ENCODE measurements around the gene LGSN. TPM values are rescaled to one million over a fixed set of nuclear protein-coding genes. Genes with fewer than 3 reads are reported as not detected.

LGSN gene
- total and polyA plus RNA-seq, 2 of the 8 experiments (the other 6 are each of a cell fraction or from before 2014, with no cell fraction given) = 0.08 TPM; not detected in 1

DNA sequence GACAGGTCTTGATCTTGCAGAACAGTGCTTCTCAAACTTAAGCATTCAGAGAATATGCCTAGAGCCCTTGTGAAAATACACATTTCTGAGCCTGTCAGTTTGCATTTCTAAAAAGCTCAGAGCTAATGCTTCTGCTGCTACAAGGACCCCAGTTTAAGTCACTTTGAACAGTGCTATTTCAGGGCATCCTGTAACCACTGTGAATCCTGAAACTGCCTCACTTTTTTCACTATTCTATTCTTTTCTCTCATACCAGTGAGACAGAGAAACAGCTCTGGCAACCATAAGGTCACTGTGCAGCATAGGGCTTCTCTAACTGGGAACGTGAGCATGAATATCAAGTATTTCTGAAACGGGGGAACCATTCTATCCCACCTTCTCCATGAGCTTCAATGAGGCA is 51.2 kb downstream of the LGSN start:
- ChIA-PET CTCF (ENCODE audit: partially characterized antibody) (interaction anchor here (1.1 to 2.6 kb wide), 2 partner anchors 23 to 374 kb away, joined by 3 to 11 read pairs; no protein-coding TSS in a partner anchor), POLR2A (ENCODE audit: partially characterized antibody) (no interaction called here)
- H3K23me2 ChIP-seq (ENCODE audit: low read depth, low read length) = no peaks in the 10 kb centered on the region
- H2BK15ac ChIP-seq (ENCODE audit: low read length) = no peak overlapping the region
- no peak overlapping the region for H3K56ac ChIP-seq (replicated peaks; ENCODE audit: insufficient read length, low read depth, low read length)
- H3K23ac ChIP-seq (ENCODE audit: insufficient read length) = no peak overlapping the region
- H3K79me1 ChIP-seq (ENCODE audit: low read depth, low read length) = no peaks in the 10 kb centered on the region
- no peaks in the 10 kb centered on the region for H3K9me3 ChIP-seq (ENCODE audit: insufficient read depth in 2 of 2, low read depth in 1 of 2, low read length in 1 of 2)
- no peak overlapping the region for H4K91ac ChIP-seq (replicated peaks; ENCODE audit: insufficient read length, low read length)
- H2BK5ac ChIP-seq (ENCODE audit: low read depth, low read length) = no peak overlapping the region
- H2BK12ac ChIP-seq (ENCODE audit: low read depth, low read length) = no peak overlapping the region
- no peak overlapping the region for H3K27ac ChIP-seq (ENCODE audit: low read depth, low read length)
- no peak overlapping the region for H3K4me3 ChIP-seq (ENCODE audit: extremely low read depth in 1 of 4, insufficient read depth in 2 of 4, low read depth in 3 of 4, low read length in 4 of 4)
- DNase-seq (ENCODE audit: low read depth in 1 of 2, low spot score in 2 of 2) = no peak
- no peak overlapping the region for H3K9ac ChIP-seq (replicated peaks in 1 of 4; ENCODE audit: extremely low read depth in 1 of 4, low read depth in 3 of 4, low read length in 3 of 4)
- no peak overlapping the region for H2BK20ac ChIP-seq (ENCODE audit: low read length)
- no peaks in the 10 kb centered on the region for H3K36me3 ChIP-seq (ENCODE audit: control insufficient read depth in 2 of 4, insufficient read depth in 4 of 4, low read length in 3 of 4)
- H4K5ac ChIP-seq (ENCODE audit: insufficient read length, low read depth, low read length) = no peak overlapping the region
- no peak overlapping the region for H2BK120ac ChIP-seq (replicated peaks; ENCODE audit: low read depth, low read length)
- H2AK5ac ChIP-seq (ENCODE audit: low read depth, low read length) = no peak overlapping the region
- 85% methylated on average over 2 of the region's 2 CpGs; no CpG with 5 or more reads in 1 of the 2 experiments for WGBS, 2 experiments (ENCODE audit: extremely low coverage in 1 of 2, insufficient coverage in 1 of 2, insufficient read length in 1 of 2, insufficient replicate concordance in 2 of 2, low coverage in 1 of 2, low lambda C conversion rate in 2 of 2, missing lambda C conversion rate in 1 of 2)
- no peak for FAIRE-seq
- peaks cover 0 to 3% (median 0%) of the 10 kb centered on the region in 4 experiments; a peak in 1 of 7 replicates for H3K4me1 ChIP-seq (replicated peaks in 1 of 4; ENCODE audit: control insufficient read depth in 3 of 4, insufficient read depth in 4 of 4, low read length in 3 of 4)
- no peak overlapping the region for H2AFZ ChIP-seq (ENCODE audit: low read length)
- no peak overlapping the region for H4K8ac ChIP-seq (ENCODE audit: extremely low read depth, insufficient read depth, low read length)
- H3K79me2 ChIP-seq (ENCODE audit: control insufficient read depth in 1 of 2, insufficient read depth in 2 of 2, low read length in 2 of 2) = no peaks in the 10 kb centered on the region
- no peak overlapping the region for H3K18ac ChIP-seq (ENCODE audit: extremely low read depth, low read length)
- H3K4me2 ChIP-seq (ENCODE audit: insufficient read depth in 1 of 2, low read depth in 2 of 2, low read length in 2 of 2) = no peak overlapping the region
- H4K20me1 ChIP-seq (replicated peaks in 1 of 2; ENCODE audit: control insufficient read depth in 1 of 2, insufficient read depth in 2 of 2, low read length in 2 of 2) = no peaks in the 10 kb centered on the region
- no peak overlapping the region for H3K14ac ChIP-seq (ENCODE audit: insufficient read length)
- no peaks in the 10 kb centered on the region for H3K27me3 ChIP-seq (replicated peaks in 1 of 4; ENCODE audit: control insufficient read depth in 3 of 4, extremely low read depth in 1 of 4, insufficient read depth in 3 of 4, low read length in 3 of 4)
- no peak overlapping the region for H3K4ac ChIP-seq (replicated peaks; ENCODE audit: insufficient read length, low read depth, low read length)
- TF ChIP-seq KDM1A (IDR thresholded peaks at IDR 0.05; ENCODE audit: borderline replicate concordance, low read length) (no peak), TAF1 (IDR thresholded peaks at IDR 0.05; ENCODE audit: low read depth, low read length) (no peak), CREB1 (IDR thresholded peaks at IDR 0.05) (no peak), ATF3 (IDR thresholded peaks at IDR 0.05; ENCODE audit: insufficient read depth, low read depth, low read length) (no peak), RXRA (IDR thresholded peaks at IDR 0.05; ENCODE audit: insufficient read depth, low read depth, low read length) (no peak)

All from H1 (cell line).